K562 (cell line): ENCODE data around the gene SENP3. TPM values are rescaled to one million over a fixed set of nuclear protein-coding genes. Genes with fewer than 3 reads are reported as not detected.
A peak's percentile ranks its signal among the peaks of the same experiment; 100 is the strongest.

Experiments used
- FOXJ2 ChIP-seq: fragments of 200-800 bp; sonication (Bioruptor generic); IDR thresholded peaks from 2 replicates; pipeline ENCODE4 v1.6.1; 2016; ENCODE audit warnings: missing genetic modification characterization, missing compliant biosample characterization
- HCFC1 ChIP-seq: IDR thresholded peaks from 2 replicates; pipeline ENCODE4 v1.6.1; 2012; ENCODE audit warnings: low read depth, low read length, improper control_type of control experiment
- KLF10 ChIP-seq: fragments of 250-450 bp; sonication (Bioruptor Pico); IDR thresholded peaks from 2 replicates; pipeline ENCODE4 v1.6.1; 2021; ENCODE audit warnings: matching md5 sums
- NCOA6 ChIP-seq: fragments of 450-650 bp; IDR thresholded peaks from 2 replicates; pipeline ENCODE4 v1.6.1; 2017; ENCODE audit warnings: mild to moderate bottlenecking
- NFRKB ChIP-seq: fragments of 450-650 bp; IDR thresholded peaks from 2 replicates; pipeline ENCODE4 v1.6.1; 2016; ENCODE audit warnings: low read depth
- PPARD ChIP-seq: fragments of 250-450 bp; sonication (Bioruptor Pico); IDR thresholded peaks from 2 replicates; pipeline ENCODE4 v1.8.0; 2022; ENCODE audit warnings: inconsistent platforms, mild to moderate bottlenecking, moderate library complexity
- TAF15 ChIP-seq: fragments of 200-400 bp; formaldehyde crosslinking; IDR thresholded peaks from 2 replicates; pipeline ENCODE4 v1.6.1; 2017; ENCODE audit warnings: mild to moderate bottlenecking, low read depth, low read length, moderate library complexity
- ZNF239 ChIP-seq: fragments of 250-450 bp; sonication (Bioruptor Pico); IDR thresholded peaks from 2 replicates; pipeline ENCODE4 v1.4.0; 2020; ENCODE audit warnings: mild to moderate bottlenecking
- ZNF766 ChIP-seq: fragments of 200-800 bp; sonication (Bioruptor generic); conservative IDR thresholded peaks from 2 replicates; pipeline ENCODE4 v1.6.1; 2016; ENCODE audit warnings: missing genetic modification characterization, missing compliant biosample characterization
- polyA plus RNA-seq, 8 experiments: library from polyadenylated mRNA; depleted of rRNA in 4 of 8; stranded (reverse) in 5 of 8; unstranded in 3 of 8; fragments of >200 nt; fragmentation: Nextera tagmentation in 2 of 8; fragmentation: Illumina TruSeq in 1 of 8; extraction: Ambion mirVana in 2 of 8; extraction: Trizol in 1 of 8; gene quantifications; 2 replicates each; pipeline versions ENCODE4 v1.2.1 to v1.2.3, GENCODE V29; 2011 to 2014; ENCODE audit warnings: inconsistent platforms in 1 of 8, missing spikeins in 1 of 8
- total RNA-seq, 7 experiments: library from RNA; depleted of rRNA in 6 of 7; stranded (reverse); fragments of >200 nt in 6 of 7; fragmentation: Illumina TruSeq in 2 of 7; extraction: Trizol in 2 of 7; gene quantifications; 2 replicates each; pipeline versions ENCODE4 v1.2.1 to v1.2.3, GENCODE V29; 2011 to 2021; ENCODE audit warnings: low replicate concordance in 1 of 7
- TF ChIP-seq, protein P1 (sequence below), 2 experiments: fragments of 450-650 bp; formaldehyde crosslinking in 1 of 2; IDR thresholded peaks; 2 replicates each; pipeline versions ENCODE4 v1.4.0 to v1.6.1; 2014 to 2020; ENCODE audit warnings: mild to moderate bottlenecking in 2 of 2, borderline replicate concordance in 1 of 2, low read depth in 1 of 2
- TF ChIP-seq, protein P2 (sequence below): sonication (generic); formaldehyde crosslinking; IDR thresholded peaks from 2 replicates; pipeline ENCODE4 v1.8.1; 2023; ENCODE audit warnings: mild to moderate bottlenecking, missing genetic modification reagents
- TF ChIP-seq, protein P3 (sequence below): IDR thresholded peaks from 2 replicates; pipeline ENCODE4 v1.6.1; 2011; ENCODE audit warnings: borderline replicate concordance, low read depth, mild to moderate bottlenecking, moderate library complexity, low read length; ENCODE audit not compliant: insufficient read depth, poor library complexity, severe bottlenecking
- TF ChIP-seq, protein P4 (sequence below): fragments of 250-450 bp; sonication (Bioruptor Pico); IDR thresholded peaks from 2 replicates; pipeline ENCODE4 v1.4.0; 2020; ENCODE audit warnings: mild to moderate bottlenecking

SENP3 gene
- total and polyA plus RNA-seq, 9 of the 15 experiments (the other 6 are each of a cell fraction or from before 2014, with no cell fraction given), result 0.63 to 102 (median 78.8) TPM

DNA sequence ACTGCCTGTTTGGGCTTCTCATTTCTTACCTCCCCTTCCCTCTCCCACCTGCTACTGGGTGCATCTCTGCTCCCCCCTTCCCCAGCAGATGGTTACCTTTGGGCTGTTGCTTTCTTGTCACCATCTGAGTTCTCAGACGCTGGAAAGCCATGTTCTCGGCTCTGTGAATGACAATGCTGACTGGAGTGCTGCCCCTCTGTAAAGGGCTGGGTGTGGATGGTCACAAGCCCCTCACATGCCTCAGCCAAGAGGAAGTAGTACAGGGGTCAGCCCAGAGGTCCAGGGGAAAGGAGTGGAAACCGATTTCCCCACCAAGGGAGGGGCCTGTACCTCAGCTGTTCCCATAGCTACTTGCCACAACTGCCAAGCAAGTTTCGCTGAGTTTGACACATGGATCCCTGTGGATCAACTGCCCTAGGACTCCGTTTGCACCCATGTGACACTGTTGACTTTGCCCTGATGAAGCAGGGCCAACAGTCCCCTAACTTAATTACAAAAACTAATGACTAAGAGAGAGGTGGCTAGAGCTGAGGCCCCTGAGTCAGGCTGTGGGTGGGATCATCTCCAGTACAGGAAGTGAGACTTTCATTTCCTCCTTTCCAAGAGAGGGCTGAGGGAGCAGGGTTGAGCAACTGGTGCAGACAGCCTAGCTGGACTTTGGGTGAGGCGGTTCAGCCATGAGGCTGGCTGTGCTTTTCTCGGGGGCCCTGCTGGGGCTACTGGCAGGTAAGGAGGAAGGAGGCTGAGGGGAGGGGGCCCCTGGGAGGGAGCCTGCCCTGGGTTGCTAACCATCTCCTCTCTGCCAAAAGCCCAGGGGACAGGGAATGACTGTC is 17.5 kb downstream of the SENP3 start, which contains the start of gene CD68 (continued):
- TF ChIP-seq, protein P1, sequence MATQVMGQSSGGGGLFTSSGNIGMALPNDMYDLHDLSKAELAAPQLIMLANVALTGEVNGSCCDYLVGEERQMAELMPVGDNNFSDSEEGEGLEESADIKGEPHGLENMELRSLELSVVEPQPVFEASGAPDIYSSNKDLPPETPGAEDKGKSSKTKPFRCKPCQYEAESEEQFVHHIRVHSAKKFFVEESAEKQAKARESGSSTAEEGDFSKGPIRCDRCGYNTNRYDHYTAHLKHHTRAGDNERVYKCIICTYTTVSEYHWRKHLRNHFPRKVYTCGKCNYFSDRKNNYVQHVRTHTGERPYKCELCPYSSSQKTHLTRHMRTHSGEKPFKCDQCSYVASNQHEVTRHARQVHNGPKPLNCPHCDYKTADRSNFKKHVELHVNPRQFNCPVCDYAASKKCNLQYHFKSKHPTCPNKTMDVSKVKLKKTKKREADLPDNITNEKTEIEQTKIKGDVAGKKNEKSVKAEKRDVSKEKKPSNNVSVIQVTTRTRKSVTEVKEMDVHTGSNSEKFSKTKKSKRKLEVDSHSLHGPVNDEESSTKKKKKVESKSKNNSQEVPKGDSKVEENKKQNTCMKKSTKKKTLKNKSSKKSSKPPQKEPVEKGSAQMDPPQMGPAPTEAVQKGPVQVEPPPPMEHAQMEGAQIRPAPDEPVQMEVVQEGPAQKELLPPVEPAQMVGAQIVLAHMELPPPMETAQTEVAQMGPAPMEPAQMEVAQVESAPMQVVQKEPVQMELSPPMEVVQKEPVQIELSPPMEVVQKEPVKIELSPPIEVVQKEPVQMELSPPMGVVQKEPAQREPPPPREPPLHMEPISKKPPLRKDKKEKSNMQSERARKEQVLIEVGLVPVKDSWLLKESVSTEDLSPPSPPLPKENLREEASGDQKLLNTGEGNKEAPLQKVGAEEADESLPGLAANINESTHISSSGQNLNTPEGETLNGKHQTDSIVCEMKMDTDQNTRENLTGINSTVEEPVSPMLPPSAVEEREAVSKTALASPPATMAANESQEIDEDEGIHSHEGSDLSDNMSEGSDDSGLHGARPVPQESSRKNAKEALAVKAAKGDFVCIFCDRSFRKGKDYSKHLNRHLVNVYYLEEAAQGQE (IDR thresholded peaks at IDR 0.05; ENCODE audit: borderline replicate concordance), result no peak
- TF ChIP-seq, protein P1 (CRISPR knock-in tag; IDR thresholded peaks at IDR 0.05; ENCODE audit: low read depth), result no peak
- TF ChIP-seq ZNF766 (CRISPR knock-in tag) (no peak), KLF10 (no peak), HCFC1 (no peak), PPARD (CRISPR knock-in tag) (no peak), NCOA6 (no peak), TAF15 (no peak), ZNF239 (CRISPR knock-in tag) (no peak), FOXJ2 (no peak), NFRKB (no peak)
- TF ChIP-seq, protein P2, sequence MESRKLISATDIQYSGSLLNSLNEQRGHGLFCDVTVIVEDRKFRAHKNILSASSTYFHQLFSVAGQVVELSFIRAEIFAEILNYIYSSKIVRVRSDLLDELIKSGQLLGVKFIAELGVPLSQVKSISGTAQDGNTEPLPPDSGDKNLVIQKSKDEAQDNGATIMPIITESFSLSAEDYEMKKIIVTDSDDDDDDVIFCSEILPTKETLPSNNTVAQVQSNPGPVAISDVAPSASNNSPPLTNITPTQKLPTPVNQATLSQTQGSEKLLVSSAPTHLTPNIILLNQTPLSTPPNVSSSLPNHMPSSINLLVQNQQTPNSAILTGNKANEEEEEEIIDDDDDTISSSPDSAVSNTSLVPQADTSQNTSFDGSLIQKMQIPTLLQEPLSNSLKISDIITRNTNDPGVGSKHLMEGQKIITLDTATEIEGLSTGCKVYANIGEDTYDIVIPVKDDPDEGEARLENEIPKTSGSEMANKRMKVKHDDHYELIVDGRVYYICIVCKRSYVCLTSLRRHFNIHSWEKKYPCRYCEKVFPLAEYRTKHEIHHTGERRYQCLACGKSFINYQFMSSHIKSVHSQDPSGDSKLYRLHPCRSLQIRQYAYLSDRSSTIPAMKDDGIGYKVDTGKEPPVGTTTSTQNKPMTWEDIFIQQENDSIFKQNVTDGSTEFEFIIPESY (CRISPR knock-in tag), result 0 out of 2 replicates have a peak, but pooled peaks have one; percentile 13
- TF ChIP-seq, protein P3, sequence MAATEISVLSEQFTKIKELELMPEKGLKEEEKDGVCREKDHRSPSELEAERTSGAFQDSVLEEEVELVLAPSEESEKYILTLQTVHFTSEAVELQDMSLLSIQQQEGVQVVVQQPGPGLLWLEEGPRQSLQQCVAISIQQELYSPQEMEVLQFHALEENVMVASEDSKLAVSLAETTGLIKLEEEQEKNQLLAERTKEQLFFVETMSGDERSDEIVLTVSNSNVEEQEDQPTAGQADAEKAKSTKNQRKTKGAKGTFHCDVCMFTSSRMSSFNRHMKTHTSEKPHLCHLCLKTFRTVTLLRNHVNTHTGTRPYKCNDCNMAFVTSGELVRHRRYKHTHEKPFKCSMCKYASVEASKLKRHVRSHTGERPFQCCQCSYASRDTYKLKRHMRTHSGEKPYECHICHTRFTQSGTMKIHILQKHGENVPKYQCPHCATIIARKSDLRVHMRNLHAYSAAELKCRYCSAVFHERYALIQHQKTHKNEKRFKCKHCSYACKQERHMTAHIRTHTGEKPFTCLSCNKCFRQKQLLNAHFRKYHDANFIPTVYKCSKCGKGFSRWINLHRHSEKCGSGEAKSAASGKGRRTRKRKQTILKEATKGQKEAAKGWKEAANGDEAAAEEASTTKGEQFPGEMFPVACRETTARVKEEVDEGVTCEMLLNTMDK, result no peak
- TF ChIP-seq, protein P4, sequence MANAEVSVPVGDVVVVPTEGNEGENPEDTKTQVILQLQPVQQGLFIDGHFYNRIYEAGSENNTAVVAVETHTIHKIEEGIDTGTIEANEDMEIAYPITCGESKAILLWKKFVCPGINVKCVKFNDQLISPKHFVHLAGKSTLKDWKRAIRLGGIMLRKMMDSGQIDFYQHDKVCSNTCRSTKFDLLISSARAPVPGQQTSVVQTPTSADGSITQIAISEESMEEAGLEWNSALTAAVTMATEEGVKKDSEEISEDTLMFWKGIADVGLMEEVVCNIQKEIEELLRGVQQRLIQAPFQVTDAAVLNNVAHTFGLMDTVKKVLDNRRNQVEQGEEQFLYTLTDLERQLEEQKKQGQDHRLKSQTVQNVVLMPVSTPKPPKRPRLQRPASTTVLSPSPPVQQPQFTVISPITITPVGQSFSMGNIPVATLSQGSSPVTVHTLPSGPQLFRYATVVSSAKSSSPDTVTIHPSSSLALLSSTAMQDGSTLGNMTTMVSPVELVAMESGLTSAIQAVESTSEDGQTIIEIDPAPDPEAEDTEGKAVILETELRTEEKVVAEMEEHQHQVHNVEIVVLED, result no peak
